Bronchus fibroblast of lung (primary cell): ENCODE data around the gene STK11. TPM values are rescaled to one million over a fixed set of nuclear protein-coding genes. Genes with fewer than 3 reads are reported as not detected.

Experiments used
- total RNA-seq: library from RNA; depleted of rRNA; stranded (reverse); fragments of >200 nt; gene quantifications from 2 replicates; pipeline ENCODE4 v1.2.3, GENCODE V29; 2015

Gene STK11, protein sequence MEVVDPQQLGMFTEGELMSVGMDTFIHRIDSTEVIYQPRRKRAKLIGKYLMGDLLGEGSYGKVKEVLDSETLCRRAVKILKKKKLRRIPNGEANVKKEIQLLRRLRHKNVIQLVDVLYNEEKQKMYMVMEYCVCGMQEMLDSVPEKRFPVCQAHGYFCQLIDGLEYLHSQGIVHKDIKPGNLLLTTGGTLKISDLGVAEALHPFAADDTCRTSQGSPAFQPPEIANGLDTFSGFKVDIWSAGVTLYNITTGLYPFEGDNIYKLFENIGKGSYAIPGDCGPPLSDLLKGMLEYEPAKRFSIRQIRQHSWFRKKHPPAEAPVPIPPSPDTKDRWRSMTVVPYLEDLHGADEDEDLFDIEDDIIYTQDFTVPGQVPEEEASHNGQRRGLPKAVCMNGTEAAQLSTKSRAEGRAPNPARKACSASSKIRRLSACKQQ
- total RNA-seq: 67.5 and 69.3 TPM in 2 replicates

DNA sequence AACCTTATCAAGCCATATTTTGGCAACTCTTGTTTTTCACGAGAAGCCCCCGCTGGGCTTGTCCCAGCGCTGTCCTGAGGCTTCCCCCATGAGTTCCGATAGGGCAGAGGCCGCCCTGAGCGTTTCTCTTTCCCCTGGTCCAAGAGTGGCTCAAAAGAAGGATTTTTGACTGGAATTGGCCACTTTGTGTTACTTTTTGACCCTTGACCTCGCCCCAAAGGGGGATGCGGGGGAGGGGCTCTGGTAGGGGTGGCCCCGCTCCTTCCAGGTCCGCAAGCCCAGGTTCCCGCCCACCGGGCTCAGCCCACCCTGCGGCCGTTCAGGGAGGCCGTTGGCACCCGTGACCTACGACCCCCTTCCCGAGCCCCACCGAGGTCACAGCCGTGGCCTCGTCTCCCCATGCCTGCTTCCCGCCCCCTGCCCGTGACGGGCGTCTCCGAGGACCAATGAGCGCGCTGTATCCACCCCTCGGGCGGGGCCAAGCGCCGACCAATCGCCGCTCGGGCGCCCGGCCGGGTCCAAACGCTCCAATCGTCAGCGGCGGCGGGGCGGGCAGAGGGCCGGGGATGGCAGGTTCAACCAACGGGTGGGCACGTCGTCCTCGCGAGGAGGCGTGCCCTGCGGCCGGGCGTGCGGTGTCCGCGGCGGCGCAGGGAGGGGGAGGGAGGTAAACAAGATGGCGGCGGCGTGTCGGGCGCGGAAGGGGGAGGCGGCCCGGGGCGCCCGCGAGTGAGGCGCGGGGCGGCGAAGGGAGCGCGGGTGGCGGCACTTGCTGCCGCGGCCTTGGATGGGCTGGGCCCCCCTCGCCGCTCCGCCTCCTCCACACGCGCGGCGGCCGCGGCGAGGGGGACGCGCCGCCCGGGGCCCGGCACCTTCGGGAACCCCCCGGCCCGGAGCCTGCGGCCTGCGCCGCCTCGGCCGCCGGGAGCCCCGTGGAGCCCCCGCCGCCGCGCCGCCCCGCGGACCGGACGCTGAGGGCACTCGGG, at the start of gene STK11:
TSS of gene STK11 (plus strand) at position 665 of the 986 bp plus-strand sequence. CDS start 1,136 bp downstream, outside the sequence.

GRCh38 chr19:1173845-1174809, 31.5 kb upstream of the STK11 start, which contains the start of gene SBNO2:
Gene SBNO2, minus strand, starts transcription at chr19:1174268. Its CDS starts 19,992 bp downstream, at chr19:1154276.

DNA sequence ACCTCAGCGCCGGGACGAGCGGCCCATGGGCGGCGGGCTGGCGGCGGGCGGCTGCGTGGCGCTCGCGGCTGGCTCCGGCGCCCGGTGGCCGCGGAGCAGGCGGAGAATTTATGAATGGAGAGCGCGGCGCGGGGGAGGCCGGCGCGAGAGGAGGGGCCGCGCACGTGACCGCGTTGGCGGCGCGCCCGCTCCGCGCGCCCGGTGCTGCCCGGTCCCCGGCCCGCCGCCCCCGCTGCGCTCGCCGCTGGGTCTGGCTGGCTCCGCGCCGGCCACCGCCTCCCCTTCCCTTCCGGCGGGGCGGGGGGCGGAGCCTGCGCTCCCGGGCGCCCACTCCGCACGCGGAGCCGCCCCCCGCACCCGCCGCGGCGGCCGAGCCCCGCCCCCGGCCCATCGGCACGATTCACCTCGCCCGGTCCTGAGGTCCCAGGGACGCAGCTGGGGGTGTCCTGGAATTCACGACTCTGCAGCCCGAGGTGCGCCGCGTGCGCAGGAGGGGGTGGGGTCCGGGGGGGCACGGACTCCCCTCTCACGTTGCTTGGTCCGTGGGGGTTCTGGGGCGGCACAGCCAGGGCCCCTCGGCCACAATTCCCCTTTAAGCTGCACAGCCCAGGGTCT, 32.3 kb downstream of the STK11 start, which contains the start of gene CBARP:
TSS of gene CBARP (minus strand) at position 252 of the 615 bp plus-strand sequence. CDS start 1,905 bp downstream, outside the sequence.

DNA sequence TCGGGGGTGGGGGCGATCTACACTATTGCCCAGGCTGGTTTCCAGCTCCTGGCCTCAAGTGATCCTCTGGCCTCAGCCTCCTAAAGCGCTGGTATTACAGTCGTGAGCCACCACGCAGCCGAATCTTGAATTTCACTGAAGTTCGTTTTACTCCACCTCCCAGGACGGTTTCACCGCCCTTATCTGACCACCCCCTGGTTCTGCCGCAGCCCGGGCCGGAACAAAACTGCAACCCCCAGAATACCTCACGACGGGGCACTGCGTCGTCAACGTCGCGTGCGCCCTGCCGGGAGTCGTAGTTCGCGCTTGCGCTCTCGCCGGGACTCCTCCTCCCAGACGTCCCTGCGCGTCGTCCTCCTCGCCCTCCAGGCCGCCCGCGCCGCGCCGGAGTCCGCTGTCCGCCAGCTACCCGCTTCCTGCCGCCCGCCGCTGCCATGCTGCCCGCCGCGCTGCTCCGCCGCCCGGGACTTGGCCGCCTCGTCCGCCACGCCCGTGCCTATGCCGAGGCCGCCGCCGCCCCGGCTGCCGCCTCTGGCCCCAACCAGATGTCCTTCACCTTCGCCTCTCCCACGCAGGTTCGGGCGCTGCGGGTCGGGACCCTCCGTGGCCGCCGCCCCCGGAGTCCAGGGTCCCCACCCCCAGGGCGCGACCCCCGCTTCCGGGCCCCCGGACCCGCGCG, 36.0 kb downstream of the STK11 start, which contains the start of gene ATP5F1D:
TSS of gene ATP5F1D (plus strand) at position 335 of the 679 bp plus-strand sequence. CDS start at position 435, 100 bp downstream.

GRCh38 chr19:1248139-1248785, 42.7 kb downstream of the STK11 start, which contains the start of gene MIDN:
Gene MIDN, plus strand, starts transcription at chr19:1248583. Its CDS starts 1,714 bp downstream, at chr19:1250297.

DNA sequence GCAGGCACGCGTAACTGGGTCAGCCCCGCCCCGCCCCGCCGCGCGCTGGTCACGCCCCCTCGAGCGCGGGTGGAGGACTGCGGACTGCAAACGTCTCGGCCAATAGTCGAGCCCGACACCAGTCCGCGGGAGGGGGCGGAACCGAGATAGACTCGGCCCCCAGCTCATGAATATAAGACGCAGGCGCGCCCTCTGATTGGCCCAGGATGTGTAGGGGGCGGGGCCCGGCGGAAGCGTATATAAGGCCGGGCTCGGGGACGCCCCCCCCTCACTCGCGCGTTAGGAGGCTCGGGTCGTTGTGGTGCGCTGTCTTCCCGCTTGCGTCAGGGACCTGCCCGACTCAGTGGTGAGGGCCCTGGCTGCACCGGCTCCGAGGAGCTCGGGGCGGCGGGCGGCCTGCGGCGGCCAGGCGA, 63.5 kb downstream of the STK11 start, which contains the start of gene CIRBP:
TSS of gene CIRBP (plus strand) at position 268 of the 413 bp plus-strand sequence. CDS start 1,602 bp downstream, outside the sequence.

DNA sequence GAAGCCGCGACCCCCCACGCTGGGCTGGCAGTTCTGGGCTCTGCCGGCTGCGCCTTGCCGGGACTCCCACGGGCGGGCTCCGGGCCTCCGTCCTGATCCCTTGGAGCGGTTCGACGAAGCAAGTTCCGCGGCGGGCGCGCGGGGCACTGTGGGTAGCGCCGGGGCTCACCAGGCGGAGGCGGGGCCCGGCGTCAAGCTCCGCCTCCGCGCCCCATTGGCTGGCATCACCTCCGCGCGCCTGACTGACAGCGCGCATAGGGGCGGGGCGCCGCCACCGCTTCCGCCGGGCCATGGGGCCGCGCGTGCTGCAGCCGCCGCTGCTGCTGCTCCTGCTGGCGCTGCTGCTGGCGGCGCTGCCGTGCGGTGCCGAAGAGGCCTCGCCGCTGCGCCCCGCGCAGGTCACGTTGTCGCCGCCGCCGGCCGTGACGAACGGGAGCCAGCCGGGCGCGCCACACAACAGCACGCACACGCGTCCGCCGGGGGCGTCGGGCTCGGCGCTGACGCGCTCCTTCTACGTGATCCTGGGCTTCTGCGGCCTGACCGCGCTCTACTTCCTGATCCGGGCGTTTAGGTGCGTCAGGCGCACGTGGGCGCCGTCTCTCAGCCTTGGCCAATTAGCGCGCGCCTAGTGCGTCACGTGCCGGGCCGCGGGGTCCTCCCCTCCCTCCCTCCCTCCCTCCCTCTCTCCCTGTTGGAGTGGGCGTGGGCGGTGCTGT, 69.8 kb downstream of the STK11 start, which contains the start of gene FAM174C:
TSS of gene FAM174C (plus strand) at position 271 of the 716 bp plus-strand sequence. CDS start at position 291, 20 bp downstream.

Other genes with a start within 250 kb of the STK11 start
- 80.5 and 86.7 TPM in 2 replicates for gene WDR18, start 221.4 kb upstream of the STK11 start, total RNA-seq
- gene GRIN3B, start 205.4 kb upstream of the STK11 start, total RNA-seq: 0.17 and 3.1 TPM in 2 replicates
- 115 and 128 TPM in 2 replicates for gene TMEM259, start 184.7 kb upstream of the STK11 start, total RNA-seq
- not detected in 2 replicates for gene RNU6-2, start 184.3 kb upstream of the STK11 start, total RNA-seq
- gene CNN2, start 179.2 kb upstream of the STK11 start, total RNA-seq: 303 and 326 TPM in 2 replicates
- gene ABCA7, start 165.7 kb upstream of the STK11 start, total RNA-seq: 2.8 and 3.0 TPM in 2 replicates
- gene ARHGAP45, start 138.6 kb upstream of the STK11 start, total RNA-seq: 0.59 and 2.9 TPM in 2 replicates
- 300 TPM in 2 replicates for gene POLR2E, start 110.4 kb upstream of the STK11 start, total RNA-seq
- 672 and 674 TPM in 2 replicates for gene GPX4, start 101.8 kb upstream of the STK11 start, total RNA-seq
- 31.4 and 35.2 TPM in 2 replicates for gene SBNO2, start 31.5 kb upstream of the STK11 start, total RNA-seq
- 1.8 and 2.9 TPM in 2 replicates for gene CBARP, start 32.2 kb downstream of the STK11 start, total RNA-seq
- gene ATP5F1D, start 36.0 kb downstream of the STK11 start, total RNA-seq: 103 and 108 TPM in 2 replicates
- 18.7 and 19.2 TPM in 2 replicates for gene MIDN, start 42.8 kb downstream of the STK11 start, total RNA-seq
- gene CIRBP, start 63.6 kb downstream of the STK11 start, total RNA-seq: 300 and 305 TPM in 2 replicates
- gene FAM174C, start 69.8 kb downstream of the STK11 start, total RNA-seq: 57.2 and 66.0 TPM in 2 replicates
- not detected in 2 replicates for gene EFNA2, start 80.1 kb downstream of the STK11 start, total RNA-seq
- 187 and 192 TPM in 2 replicates for gene NDUFS7, start 178.1 kb downstream of the STK11 start, total RNA-seq
- 37.5 and 55.8 TPM in 2 replicates for gene GAMT, start 195.8 kb downstream of the STK11 start, total RNA-seq
- gene DAZAP1, start 201.8 kb downstream of the STK11 start, total RNA-seq: 117 and 138 TPM in 2 replicates
- 3,175 and 3,222 TPM in 2 replicates for gene RPS15, start 232.6 kb downstream of the STK11 start, total RNA-seq
- gene APC2, start 244.3 kb downstream of the STK11 start, total RNA-seq: under 0.01 TPM in 2 replicates